HG03025 (cell line): ENCODE results near the gene TCERG1L.

Experiments
- ATAC-seq: cut with Tn5 transposase; IDR thresholded peaks from one replicate; pipeline ENCODE4 v1.9.1; 2021; ENCODE audit warnings: mild to moderate bottlenecking, moderate library complexity; ENCODE audit not compliant: unreplicated experiment, low FRiP score

The TCERG1L gene

DNA sequence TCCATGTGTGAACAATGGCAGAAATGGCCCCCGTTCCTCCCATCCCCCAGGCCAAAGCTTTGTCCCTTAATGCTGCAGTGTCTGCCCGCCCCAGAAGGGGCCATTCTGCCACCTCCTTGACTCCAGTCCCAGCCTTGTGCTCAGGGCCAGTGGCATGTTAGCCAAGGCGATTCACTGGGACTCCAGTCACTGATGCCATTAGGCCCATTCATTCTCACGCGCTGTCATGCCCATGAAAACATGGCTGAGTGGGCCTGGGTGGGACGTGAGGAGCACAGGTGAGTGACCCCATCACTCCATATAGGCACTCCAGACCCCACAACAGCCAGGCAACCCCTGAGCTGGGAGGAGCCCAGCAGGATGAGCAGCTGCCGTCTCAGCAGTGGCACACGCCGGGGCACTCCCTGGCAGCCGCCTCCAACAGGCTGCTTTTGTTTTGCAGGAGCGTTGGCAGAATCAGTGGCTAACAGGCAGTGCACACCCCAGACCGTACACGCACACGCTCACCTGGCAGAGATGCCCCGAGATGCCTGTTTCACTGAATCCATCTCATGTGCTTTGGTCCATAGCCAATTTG is 79.5 kb downstream of the TCERG1L start:
- ATAC-seq, result no peak

DNA sequence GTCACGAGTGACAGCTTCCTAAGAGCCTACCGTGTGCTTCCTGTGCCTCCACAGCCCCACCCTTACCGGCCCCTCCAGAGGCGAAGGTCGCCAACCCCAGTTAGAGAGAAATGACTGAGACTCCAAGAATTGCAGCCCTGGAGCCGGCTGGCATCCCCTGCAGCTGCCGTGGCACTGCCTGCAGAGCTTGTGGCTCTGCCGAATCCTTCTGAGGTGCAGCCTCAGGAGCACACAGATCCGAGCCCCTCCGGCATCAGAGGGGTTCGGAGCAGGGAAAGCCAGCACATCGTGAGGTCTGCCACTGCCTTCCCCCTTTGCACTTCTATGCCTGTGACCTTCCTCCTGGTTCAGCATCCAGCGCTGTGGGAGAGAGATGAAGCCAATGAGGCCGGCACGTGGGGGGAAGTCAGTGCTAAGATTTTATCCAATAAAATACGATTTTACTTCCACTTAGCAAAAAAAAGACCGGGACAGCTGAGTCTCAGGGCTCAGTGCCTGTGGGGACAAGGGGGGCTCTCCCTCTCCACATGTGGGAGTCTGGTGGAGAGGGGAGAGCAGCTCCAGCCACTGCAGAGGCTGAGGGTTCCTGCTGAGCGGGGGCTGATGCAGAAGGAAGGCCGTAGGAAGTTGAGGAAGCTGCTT is 80.1 kb downstream of the TCERG1L start:
- no peak for ATAC-seq

DNA sequence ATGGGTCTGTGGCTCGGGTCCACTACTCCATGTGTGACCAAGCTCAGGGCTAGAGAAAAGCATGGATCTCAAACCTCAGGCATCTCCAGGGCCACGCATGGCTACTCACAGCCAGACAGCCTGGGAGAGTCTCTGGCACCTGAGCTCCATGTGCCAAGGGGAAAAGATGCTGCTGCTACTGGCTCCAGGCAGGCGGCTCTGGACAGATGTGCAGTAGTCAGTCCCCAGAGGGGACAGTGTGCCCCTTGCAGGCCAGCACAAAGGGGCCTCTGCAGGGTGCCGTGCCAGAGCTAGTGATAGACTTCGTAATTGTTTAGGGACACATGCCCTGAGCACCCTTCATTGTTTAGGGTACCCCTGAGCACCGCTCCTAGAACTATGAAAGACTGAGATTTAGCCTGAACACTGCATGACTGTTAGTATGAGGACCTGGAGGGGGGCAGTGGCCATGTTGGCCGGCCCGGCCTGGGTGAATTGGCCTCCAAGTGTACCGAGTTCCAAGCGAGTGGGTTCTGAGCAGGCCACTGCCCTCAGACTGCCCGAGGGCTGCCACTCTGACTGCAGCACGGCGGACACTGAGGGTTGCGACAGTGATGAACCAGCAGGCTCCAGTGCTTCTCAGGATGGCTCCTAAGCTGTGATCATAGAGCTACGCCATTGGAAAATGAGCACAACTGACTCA is 80.7 kb downstream of the TCERG1L start:
- ATAC-seq, result no peak

DNA sequence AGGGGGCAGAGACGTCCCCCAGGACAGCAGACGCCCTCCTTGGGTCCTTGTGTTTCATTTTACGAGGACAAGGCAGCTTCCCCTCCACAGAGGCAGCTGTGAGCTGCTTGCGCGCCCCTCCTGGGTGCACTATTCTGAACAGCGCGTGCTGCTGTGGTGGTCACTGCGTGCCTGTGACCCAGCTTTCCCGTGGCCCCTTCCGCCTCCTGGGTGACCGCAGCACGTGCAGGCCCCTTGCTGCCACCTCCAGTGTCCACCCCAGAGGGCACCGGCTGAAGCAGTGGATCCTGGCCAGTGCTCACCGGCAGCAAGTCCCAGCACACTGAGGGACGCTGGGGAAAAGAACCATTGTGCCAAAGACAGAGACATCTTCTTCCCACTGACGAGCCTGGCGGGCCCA is 81.4 kb downstream of the TCERG1L start:
- ATAC-seq, result no peak

DNA sequence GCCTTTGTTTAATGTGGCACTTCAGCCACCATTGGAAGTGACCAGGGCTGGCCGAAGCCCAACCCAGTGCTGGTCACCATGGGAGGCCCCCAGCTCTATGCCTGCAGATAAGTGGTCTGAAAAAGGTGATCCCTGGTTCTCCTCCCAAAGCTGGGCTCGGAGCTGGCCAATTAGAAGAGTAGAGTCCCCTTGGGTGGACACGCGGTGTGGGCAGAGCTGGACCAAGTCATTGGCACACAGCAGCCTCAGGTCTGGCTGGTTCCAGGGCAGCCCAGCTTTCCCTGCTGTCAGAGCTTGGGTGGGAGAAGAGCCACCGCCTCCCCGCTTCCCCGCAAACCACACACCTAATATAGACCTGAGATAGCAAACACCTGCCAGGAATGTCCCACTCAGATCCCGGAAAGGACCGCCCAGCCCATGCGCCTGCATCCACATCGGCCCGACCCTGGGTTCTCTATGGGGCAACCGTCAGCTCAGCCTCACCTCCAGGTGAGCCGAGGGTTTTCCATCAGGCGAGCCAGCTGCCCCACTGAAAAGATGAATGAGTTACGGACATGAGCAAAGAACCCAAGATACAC is 84.3 kb downstream of the TCERG1L start:
- ATAC-seq, result no peak

DNA sequence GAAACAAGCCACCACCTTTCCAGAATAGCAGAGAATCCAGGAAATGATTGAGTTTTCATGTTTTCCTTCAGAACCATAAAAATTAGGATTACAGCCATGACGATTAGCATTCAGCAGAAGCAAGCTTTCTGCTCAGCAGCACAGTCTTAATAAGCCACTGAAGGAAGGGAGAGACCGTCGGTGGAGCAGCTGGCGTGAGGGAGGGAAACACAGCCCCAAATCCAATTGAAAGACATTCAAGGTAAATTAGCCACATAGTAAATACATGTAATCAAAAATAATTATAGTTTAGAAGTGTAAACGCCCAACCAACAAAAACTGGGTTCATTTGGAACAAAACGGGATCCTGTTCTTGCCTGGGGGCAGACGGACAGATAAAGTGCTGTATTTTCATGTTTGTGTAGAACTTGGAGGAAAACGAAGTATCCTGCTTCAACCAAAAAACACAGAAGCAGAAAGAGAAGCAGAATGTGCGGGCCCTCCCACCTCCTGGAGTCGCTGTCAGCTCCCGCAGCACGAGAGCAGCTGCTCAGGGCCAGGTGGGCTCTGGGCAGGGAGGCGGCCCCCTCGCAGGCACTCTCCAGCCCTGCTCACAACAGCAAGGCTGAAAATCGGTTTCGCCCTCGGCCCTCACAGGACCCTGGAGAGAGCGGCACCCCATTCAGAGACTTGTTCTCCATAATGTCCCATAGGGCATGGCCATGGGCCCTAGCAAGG is 84.9 kb downstream of the TCERG1L start:
- no peak for ATAC-seq

DNA sequence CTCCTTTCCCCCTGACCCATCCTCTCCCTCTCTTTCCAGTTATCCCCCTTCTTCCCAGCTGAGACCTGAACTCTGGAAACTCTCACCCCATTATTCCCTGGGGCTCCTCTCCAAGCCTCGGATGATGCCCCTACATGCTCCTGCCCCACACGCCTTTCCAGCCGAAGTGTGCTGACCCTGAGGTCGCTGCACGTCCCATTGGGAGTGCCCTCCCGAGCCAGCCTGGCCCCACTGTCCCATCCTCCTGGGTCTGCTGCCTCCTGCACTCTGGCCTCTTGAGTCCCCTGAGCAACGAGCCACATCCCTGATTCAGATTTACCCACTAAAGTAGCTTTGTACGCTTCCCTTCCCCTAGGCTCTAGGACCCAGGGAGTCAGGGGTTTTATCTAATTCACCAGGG is 87.4 kb downstream of the TCERG1L start:
- ATAC-seq, result no peak

DNA sequence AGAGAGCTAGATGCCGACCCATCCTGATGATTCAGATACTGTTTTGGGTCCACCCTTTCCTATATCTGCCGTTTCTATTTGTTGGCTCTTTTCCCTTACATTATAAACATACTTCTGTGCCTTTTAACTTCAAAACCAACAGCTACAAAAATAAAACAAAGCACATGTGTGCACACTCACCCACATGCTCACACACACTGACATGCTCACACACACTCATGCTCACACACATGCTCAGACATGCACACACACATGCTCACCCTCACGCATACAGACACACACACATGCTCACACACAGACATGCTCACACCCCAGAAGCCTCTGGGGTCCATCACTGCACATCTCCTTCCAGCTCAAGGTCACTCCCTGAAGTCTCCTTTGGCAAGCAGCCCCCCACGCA is 88.1 kb downstream of the TCERG1L start:
- ATAC-seq, result no peak

DNA sequence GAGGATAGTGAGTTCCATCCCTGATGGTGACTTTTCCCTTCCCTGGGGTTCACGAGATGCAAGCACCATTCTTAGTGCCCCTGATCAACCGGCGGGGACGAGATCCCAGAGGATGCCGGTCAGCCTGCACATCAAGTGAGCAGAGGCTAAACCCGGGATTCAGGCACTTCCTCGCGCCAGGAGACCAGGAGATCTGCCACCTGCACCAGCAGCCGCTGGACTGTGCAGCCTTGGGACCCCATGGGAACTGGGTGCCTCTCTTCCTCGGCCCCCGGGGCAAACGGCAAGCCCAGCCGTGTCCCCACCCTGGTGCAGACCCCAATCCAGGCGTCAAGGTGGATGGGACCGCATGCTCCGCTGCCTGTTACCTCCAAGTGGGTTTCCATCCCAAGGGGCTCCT is 88.5 kb downstream of the TCERG1L start:
- ATAC-seq, result no peak

DNA sequence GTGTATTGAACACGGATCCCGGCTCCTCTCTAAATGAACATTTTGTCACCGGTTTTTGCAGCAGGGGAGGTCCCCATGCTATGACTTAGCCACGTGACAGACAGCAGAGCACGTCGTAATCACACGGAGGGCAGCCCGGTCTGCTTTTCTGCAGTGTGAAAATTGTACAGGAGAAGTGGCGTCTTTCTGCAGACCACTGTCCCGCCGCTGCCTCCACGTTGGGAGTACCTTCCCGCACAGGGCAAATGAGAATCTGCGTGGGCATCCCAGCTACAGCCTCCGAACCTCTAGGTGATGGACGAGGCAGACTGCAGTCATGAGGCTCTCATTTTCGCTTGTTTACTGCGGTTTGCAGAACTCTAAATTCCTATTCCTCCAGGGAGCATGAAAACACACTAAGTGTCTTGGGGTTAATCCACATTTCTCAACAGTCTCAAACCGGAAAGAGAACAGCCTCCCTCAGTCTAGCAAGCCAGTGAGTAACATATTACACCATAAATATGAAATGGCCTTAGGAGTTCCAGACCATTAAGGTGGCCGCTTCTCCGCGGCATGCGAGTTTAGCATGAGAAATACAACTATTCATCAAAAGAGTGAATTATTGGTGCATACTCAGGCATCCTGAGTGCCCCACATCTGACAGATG is 89.8 kb downstream of the TCERG1L start:
- ATAC-seq, result no peak

DNA sequence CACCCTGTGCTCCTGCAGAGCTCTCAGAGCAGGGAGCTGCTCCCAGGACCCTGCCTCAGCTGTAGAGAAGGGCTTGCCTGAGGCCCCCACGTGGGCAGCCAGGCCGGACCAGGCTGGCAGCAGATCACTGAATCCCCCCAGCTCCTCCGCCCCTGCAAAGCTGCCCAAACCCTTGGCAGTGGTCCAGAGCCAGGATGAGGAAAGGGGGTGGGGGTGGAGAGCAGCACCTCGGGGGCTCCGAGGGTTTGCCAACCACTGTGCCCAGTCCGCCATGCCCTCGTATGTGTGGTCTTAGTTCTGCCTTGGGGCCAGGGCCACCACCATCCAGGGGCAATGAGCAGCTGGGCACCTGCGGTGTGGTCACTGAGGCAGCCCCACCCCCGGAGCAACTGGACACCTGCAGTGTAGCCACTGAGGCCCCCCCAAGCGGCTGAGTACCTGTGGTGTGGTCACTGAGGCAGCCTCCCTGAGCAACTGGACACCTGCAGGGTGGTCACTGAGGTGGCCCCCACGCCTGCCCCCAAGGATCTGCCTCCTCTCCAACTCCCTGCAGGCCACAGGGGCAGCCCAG is 90.8 kb downstream of the TCERG1L start:
- no peak for ATAC-seq

DNA sequence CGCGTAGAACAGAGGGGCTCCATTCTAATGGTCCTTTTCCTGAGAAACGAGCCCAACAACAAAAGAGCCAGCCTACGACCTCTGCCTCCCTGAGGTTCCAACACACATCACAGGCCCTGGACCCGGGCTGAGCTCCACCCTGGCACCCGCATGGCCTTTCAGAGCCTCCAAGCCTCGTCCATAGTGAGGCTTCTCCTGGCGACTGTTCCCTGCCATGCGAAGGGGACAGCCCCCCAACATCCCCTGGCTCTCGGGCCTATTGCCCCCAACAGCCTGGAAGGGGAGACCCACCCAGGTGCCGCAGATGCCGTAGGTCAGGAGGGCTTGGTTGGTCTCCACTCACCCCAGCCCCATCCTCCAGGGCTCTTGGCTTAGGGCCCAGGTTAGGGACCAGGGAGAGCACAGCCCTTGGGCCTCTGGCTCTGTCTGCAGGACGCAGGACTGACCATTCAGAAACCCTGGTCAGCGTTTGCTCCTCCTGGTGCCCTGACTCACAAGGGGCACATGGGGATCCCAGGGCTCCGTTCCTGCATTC is 91.5 kb downstream of the TCERG1L start:
- ATAC-seq, result no peak

DNA sequence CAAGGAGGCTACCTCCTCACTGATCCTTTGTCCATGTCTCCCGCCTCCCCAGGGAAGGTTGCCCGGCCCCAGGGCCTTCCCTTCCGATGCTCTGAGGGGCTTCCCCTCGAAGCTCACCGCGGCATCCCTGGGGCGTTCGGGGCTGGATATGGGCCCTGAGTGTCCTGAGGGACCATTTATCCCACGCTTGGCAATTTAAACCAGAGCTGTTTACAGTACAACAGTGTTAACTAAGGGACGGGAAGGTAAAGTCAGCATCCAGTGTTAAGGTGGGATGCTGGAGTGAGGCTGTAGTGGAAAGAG is 92.0 kb downstream of the TCERG1L start:
- ATAC-seq, result no peak

DNA sequence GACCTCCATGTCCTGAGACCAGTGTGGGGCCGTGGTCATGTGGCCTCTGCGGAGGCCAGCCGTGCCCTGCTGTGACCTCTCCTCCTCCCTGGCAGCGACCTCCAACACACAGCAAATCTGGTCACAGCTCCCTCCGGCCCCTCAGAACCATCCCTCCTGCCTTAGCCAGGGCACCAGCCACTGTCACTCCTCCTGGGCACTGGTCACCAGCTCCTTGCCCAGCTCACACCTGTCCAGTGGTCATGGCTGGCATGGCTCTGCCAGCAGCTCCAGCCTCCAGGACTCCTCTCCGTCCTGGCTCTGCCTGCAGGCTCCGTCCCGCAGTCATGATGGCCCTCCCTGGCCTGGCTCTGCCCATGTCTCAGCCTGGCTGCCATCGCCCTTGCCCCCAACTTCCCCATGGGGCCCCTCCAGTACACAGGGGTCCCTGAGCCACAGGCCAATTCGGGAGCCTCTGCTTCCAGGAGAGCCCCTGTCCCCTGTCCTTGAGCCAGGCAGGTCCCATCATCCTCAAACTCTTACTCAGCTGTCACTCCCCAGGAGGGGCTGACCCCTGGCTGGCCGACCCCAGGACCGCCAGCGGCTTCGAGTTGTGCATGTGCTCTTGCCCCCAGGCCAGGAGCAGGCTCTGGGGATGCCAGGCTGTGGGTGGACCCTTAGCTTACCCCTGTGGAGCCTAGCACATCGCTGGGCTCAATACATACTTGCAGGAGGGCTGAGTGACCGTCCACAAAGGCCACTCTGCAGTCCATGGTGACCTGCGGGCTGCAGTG is 92.5 kb downstream of the TCERG1L start:
- no peak for ATAC-seq

DNA sequence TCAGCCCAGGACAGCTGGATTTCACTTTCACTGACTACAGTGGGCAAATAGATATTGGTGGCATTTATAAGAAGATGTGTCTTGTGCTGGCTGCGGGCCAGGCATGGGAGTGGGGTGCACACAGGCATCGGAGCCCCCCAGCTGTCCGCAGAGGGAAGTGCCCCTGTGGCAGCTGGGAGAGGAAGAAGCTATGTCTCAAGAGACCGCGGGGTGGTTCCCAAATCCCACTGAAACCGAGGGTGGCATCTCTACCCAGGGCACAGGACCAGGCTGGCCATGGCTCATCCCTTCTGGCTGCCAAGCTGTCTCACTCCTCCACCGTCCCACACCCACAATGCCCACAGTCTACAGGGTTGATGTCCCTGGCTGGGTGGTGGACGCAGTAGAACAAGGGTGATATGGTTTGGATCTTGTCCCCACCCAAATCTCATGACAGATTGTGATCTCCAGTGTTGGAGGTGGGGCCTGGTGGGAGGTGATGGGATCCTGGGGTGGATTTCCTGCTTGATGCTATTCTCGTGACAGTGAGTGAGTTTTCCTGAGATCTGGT is 94.8 kb downstream of the TCERG1L start:
- ATAC-seq, result no peak

DNA sequence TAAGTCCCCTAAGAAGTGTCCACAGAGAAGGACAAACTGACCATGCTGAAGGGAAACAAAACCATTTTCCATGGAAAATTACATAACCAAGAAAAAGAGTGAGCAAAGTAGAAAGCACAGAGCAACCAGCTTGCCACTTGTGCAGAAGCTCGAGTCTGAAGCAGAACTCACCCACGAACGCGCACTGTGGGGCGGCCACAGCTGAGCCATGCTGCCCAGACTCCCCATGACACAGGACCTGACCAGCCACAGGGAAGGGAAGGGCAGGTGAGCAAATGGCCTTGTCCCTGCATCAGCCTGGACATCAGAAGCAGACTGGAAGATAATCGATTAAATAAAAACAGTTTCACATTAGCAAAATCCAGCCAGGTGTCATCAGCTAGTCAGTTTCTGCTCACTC is 95.7 kb downstream of the TCERG1L start:
- no peak for ATAC-seq

DNA sequence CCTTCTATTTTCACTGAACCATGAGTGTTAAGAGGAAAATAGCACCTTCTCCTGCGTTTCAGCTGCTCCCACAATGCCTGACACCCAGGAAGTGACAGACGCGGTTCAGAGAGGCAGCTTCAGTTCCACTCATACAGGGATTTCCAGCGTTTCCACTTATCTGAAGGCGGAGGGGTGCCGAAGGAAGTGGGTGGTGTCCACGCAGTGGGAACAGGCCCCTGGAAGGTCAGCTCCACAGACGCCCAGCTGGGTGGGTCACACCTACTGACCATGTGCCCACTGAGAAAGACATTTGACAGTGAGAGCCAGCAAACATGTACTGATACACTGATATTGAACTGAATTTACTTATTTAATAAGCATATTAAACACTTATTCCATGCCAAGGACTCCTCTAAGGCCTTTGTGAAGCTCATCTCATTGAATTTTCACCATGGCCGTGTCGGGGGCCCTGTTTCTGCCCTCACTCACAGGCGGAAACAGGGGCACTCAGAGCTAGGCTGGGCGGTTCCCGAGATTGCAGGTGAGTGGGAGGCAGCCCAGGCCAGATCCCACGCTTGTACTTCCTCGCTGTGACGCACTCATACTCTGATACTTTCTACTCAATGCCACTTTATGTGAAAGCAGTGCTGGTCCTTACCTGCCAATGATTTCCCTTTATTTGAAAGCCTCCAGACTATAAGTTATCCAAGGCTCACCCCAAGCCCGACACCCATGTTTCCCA is 96.8 kb downstream of the TCERG1L start:
- no peak for ATAC-seq

DNA sequence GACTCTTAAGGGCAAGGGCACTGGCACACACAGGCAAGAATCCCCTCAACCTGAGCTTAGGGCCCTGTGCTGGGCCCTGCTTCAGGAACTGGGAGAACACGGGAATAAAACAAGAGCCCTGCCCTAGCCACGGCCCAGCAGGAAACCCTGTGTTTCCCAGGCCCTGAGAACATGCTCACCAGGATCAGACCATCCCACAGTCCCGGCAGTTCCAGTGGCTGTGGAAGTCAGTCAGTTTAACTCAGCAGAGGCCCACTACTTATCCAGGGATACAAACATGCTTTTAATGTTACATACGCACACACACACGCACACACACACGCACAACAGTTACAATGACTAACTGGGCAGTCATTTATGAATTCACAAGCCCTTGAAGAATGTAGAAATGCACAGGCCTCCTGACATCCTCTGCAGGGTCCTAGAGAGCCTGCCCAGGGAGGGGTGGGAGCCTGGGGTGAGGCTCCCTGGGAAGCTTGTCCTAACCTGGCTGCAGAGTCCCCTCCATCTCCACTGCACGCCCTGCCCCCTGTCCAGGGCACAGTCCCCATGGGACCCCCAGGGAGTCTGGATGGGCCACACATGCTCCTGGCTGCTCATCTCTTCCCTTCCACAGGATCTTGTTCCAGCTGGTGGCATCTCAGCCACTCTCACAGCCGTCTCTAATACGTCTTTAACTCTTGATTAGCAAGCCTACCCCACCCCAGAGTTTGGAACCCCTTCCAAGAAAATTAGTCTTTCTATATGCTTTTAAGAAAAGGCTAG is 97.6 kb downstream of the TCERG1L start:
- ATAC-seq, result no peak
